HG02840 (cell line): ENCODE results near the gene HIPK1.
"Not testable (repeated sequence)": the region's sequence is repeated elsewhere in the genome, so short reads cannot be mapped to it uniquely, and the experiment has no call there.

Source experiments
- ATAC-seq: cut with Tn5 transposase; IDR thresholded peaks from one replicate; pipeline ENCODE4 v1.9.1; 2021; ENCODE audit warnings: mild to moderate bottlenecking, moderate library complexity, moderate number of reproducible peaks; ENCODE audit not compliant: unreplicated experiment, low FRiP score

Gene HIPK1

DNA sequence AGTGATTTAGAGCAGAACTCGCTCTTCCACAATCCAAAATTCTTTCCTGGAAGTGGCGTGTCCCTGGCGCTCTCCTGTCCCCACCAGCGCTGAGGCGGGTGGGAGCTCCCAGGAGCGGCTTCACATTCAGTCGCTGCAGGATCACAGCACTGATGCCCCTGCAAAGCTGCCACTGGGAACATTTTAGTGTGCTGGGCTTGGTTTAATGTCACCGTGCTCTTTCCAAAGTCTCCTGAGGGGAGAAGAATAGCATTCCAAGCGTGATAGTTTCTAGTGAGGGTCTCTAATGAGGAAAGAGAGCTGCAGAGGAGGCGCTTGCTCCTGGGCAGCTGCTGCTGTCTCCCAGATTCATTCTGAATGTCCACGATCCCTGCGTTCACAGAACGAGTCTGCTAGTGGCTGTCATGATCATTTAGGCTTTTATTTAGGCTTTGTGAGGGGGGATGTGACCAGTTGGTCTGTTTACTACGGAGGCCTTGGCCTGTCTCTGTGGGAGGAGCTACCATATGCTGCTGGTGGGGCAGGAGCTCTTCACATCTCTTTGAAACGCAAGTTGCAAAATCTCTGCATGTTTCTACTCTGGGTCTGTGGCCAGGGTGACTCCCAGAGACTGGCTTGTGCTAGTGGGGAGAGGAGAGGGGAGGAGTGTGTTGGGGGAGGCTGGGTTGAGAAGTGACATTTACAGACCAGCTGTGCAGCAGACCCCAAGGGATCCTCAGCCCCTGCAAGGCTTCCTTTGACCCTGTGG lies 73.5 kb downstream of the HIPK1 start:
- no peak for ATAC-seq

- ATAC-seq, result no peak
Measured at GRCh38 chr1:114003431-114003830, 74.3 kb downstream of the HIPK1 start.

DNA sequence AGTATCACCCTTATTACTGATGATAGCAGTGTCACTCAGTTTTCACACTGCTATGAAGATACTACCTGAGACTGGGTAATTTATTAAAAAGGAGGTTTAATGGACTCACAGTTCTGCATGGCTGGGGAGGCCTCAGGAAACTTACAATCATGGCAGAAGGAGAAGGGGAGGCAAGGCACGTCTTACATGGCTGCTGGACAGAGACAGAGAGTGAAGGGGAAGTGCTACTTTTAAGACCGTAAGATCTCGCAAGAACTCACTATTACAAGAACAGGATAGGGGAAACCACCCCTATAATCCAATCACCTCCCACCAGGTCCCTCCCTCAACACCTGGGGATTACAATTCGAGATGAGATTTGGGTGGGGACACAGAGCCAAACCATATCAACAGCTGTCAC lies 77.7 kb downstream of the HIPK1 start:
- ATAC-seq, result not testable (repeated sequence)

DNA sequence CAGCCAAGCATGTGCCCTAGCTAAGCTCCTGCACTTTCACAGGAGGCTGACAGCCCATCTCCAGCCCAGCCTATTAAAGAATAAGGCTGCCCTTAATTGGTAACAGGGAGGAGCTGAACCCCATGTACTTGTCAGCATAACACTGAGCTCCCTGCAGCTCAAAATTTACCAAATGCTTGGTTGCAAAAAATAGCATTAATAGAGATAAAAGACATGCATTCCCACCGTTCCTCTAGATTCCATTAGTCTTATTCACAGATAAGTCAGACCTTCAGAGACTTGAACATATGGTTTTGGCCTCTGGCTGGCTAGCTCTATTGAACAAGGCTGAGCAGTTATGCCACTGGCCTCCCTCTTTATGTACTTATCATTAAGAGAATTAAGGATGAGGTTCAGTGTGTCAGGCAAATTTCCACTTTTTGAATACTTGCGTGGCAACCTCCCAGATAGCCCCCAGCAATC lies 79.4 kb downstream of the HIPK1 start:
- ATAC-seq, result no peak

- ATAC-seq, result no peak
Measured at GRCh38 chr1:114008993-114009392, 79.9 kb downstream of the HIPK1 start.

DNA sequence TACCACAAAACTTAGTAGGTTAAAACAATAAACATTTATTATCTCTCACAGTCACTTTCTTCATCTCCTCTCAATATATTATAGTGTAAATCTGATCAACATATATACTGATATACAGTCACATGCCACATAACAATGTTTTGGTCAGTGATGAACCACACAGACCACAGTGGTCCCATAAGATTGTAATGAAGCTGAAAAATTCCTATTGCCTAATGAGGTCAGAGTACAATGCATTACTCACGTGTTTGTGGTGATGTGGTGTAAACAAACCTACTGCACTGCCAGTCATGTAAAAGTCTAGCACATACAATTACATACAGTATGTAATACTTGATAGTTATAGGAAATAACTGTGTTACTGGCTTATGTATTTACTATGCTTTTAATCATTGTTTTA lies 80.3 kb downstream of the HIPK1 start:
- ATAC-seq, result no peak

DNA sequence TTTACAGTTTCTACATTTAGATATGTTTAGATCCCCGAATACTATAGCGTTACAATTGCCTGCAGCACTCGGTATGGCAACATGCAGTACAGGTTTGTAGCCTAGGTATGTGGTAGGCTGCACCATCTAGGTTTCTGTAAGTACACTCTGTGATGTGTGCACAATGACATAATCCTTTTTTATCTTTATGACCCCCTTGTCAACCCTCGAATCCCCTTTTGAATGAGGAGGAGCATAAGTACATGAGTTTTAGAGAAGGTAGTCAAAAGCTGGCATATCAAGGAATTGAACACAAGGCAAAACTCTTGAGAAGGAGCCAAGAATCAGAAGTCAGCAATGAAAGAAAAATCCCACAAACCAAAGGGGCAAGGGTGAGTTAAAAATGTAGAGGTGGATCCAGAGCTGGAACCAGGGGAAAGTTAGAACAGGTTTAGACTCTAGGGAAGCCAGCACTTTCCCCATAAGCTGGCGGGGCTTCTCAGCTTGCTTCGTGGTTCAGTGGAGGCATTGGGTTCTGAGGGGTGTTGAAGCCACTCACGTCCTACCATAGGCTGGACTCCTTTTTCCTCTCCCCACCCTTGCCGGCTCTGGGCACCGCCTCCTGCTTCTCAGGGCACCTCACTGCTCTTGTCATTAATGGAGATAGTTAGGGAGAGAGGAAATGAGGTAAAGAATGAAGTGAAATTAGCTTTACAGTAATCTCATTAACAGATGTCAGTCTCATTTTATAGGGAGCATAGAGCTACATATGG lies 81.5 kb downstream of the HIPK1 start:
- ATAC-seq, result no peak

DNA sequence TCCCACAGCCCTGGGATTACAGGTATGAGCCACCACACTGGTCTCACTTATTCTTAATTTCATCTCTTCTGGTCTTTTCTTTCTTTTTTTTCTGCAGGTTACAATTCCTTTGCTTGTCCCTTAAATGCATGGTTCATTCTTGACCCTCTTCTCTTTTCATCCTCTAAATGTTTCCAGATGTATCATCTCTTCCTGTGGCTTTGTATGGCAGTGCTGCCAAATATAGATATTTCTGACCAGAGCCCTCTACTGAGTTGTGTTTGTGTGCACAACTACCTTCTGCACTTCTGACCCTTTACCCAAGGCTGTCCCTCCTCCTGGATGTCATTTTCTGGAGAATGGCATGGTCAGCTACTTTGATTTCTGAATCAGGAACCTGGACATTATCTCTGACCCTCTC lies 82.7 kb downstream of the HIPK1 start:
- no peak for ATAC-seq

- no peak for ATAC-seq
Measured at GRCh38 chr1:114015075-114015474, 86.0 kb downstream of the HIPK1 start.

GRCh38 chr1:114019724-114020123 lies 90.6 kb downstream of the HIPK1 start:
- not testable (repeated sequence) for ATAC-seq

DNA sequence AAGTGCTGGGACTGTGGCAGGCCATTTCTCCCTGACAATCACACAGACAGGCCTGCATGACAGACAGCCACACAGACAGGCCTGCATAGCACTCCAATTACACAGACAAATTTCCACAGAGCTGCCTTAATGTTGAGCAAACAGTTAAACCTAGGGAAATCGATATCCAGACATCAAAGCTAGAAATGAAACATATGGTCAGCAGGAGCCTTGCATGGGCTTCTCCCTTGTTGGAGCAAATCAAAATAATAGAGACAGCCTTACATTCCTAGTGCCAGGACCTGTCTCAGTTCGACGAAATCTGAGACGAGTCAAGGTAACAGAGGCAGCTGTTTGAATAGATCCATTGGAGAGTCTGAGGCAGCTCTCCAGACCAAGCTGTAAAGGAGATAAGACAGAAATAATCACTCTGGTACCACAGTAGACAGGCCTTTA lies 92.6 kb downstream of the HIPK1 start:
- ATAC-seq, result no peak

DNA sequence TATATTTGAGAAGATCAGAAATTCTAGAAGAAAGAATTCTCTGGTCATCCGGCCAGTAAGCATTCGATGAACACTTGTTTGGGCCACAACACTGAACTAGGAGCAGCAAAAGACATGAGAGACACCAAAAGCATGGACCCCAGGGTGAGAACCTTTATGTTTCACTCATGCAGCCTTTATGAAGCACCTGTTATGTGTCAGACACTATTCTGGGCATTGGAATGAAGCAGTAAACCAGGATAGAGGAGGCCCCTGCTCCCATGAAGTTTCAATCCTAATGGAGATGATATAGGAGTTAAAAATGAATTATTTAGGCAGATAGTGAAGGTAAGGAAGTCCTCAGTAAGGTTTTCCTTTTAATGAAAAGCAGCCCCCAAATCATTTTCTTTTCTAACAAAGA lies 93.8 kb downstream of the HIPK1 start:
- no peak for ATAC-seq

DNA sequence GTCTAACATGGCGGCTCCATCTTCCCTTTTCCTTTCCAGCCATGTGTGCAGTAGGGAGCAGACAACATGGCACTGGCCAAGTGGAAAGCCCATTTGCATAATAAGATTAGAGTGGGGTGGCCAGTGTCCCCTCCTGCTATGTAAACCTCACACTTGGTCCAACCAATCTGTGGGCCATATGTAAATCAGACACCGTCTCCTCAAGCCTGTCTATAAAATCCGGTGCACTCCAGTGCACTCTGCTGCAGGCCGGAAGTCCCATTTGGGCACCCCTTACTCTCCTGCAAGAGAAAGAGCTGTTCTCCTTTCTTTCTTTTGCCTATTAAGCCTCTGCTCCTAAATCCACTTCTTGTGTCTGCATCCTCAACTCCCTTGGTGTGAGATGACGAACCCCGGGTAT lies 94.3 kb downstream of the HIPK1 start:
- no peak for ATAC-seq

DNA sequence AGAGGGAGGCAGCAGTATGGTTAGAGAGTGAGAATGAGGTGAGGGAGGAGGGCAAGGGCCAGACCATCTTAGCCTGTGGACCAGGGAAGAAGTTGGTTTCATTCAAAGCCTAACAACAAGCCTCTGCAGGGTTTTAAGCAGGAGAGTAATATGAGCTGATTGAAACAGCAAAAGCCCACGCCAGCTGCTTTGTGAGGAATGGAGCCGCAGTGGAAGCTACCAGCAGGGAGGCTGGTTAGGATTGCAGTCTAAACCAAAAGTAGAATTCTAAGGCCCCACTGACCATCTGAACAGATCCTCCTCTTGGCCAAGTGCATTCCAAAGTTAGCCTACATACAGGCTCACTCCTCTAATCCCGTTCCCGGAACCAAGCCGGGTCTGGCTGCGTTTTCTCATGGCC lies 94.9 kb downstream of the HIPK1 start:
- no peak for ATAC-seq

GRCh38 chr1:114025609-114026401 lies 96.7 kb downstream of the HIPK1 start:
- no peak for ATAC-seq

GRCh38 chr1:114026797-114027196 lies 97.7 kb downstream of the HIPK1 start:
- no peak for ATAC-seq
